Kidney epithelial cell (primary cell): ENCODE measurements around the gene KAT2A. TPM values are rescaled to one million over a fixed set of nuclear protein-coding genes. Genes with fewer than 3 reads are reported as not detected.
A peak's percentile ranks its signal among the peaks of the same experiment; 100 is the strongest.

Source experiments
- DNase-seq: peaks from one replicate; pipeline ENCODE4 v3.0.0-alpha.2; 2010; ENCODE audit warnings: low read depth
- H3K27me3 ChIP-seq: 2 replicates; pipeline ENCODE4 v1.6.0; 2011; ENCODE audit warnings: low read length; ENCODE audit not compliant: control insufficient read depth, insufficient read depth
- H3K36me3 ChIP-seq: 2 replicates; pipeline ENCODE4 v1.5.1; 2011; ENCODE audit warnings: low read length; ENCODE audit not compliant: control insufficient read depth, insufficient read depth
- H3K4me3 ChIP-seq: 2 replicates; pipeline ENCODE4 v1.5.1; 2011; ENCODE audit warnings: low read depth, mild to moderate bottlenecking, control low read depth, low read length
- total RNA-seq: library from RNA; depleted of rRNA; stranded (reverse); fragments of >200 nt; gene quantifications from 2 replicates; pipeline ENCODE4 v1.2.3, GENCODE V29; 2015
- TF ChIP-seq, protein P1 (sequence below): IDR thresholded peaks from 2 replicates; pipeline ENCODE4 v1.5.1; 2011; ENCODE audit warnings: mild to moderate bottlenecking, moderate library complexity, low read length, control low read depth, inconsistent platforms; ENCODE audit not compliant: insufficient read depth, poor library complexity, severe bottlenecking

KAT2A gene
- total RNA-seq: 22.2 and 32.4 TPM in 2 replicates

DNA sequence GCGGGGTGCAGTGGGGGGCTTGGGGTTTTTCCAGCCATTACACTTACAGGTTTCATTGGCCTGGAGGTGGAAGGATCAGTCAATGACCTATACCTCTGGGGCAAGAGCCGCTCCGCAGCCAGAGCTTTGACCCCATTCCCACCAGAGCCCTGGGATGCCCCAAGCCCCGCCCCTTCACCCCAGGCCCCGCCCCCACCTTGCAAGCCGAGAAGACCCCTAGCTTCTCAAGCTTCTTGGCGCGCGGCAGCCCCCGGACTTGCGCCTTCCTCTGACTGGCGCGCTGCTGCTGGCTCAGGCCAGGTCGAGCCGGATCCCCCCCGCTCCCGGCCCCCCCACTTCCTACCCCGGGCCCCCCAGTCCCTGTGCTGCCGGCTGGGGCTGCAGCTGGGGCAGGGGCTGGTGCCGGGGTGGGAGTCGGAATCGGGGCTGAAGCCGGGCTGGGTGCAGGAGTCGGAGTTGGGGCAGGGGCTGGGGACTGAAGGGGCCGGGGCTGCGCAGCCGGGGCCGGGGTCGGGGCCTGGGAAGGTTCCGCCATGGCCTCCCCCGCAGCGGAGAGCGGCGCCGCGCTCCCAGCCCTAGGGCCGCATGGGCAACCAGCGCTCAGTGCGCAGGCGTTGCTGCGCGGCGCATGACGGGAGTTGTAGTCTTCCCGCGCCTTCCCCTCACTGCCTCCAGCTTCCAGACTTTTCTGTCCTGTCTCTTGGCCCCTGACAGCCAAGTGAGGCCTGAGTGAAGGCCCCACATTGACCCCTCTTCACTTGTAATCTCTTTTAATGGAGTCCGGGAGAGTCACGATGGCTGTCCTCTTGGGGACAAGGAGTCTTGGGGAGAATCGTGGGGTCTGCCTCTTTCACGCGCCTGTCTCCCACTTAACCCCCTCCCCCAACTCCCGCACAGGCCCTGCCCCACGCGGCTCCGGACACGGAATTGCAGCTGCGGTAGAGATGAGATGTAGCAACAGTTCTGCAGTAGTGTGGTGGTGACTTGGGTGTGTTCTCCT lies at the start of gene KAT2A:
Gene KAT2A, minus strand, starts transcription at position 598 of the 1,000 bp plus-strand sequence. Its CDS starts 63 bp downstream, at position 535.
- Histone ChIP-seq H3K4me3 (peak within 1 kb of the TSS; percentile 68), H3K36me3 (peaks cover 2% of the 10 kb centered on the region), H3K27me3 (no peaks in the 10 kb centered on the region)
- TF ChIP-seq, protein P1, sequence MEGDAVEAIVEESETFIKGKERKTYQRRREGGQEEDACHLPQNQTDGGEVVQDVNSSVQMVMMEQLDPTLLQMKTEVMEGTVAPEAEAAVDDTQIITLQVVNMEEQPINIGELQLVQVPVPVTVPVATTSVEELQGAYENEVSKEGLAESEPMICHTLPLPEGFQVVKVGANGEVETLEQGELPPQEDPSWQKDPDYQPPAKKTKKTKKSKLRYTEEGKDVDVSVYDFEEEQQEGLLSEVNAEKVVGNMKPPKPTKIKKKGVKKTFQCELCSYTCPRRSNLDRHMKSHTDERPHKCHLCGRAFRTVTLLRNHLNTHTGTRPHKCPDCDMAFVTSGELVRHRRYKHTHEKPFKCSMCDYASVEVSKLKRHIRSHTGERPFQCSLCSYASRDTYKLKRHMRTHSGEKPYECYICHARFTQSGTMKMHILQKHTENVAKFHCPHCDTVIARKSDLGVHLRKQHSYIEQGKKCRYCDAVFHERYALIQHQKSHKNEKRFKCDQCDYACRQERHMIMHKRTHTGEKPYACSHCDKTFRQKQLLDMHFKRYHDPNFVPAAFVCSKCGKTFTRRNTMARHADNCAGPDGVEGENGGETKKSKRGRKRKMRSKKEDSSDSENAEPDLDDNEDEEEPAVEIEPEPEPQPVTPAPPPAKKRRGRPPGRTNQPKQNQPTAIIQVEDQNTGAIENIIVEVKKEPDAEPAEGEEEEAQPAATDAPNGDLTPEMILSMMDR: no peak
- DNase-seq: no peak

DNA sequence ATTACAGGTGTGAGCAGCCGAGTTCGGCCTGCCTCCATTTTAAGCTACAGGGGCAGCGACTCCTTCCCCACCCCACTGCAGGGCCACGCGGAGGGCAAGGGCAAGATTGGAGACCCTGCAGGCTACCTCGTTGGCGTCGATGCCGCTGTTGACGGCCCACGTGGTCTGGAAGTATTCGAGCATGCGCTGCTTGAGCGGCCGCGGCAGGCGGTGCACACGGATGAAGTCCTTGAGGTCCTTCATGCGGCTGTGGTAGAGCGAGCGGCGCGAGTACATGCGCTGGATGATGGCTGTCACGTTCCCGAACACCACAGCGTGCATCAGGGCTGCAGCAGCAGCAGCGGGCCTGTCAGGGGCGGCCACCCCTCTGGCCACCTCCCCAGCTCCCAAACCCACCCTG lies 48.2 kb upstream of the KAT2A start:
- peaks cover 16% of the 10 kb centered on the region for H3K27me3 ChIP-seq
- TF ChIP-seq, protein P1: no peak
- DNase-seq: no peak

DNA sequence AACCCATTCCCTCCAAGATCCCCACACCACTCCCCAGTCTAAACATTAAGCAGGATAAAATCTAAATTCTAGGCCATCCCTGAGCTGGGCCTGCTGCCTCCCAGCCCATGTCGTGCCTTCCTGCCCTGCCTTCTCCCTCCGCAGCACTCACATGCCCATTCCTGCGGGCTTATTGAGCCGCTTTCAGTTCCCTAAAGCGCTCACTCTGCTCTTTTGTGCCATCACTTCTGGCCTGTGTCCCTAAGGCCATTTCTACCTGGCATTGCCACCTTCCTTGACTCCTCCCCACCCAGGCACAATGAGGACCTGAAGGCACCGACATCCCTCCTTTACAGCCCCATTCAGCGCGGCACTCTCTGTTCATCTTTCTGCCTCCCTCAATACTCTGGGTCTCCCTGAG lies 46.6 kb upstream of the KAT2A start:
- Histone ChIP-seq H3K27me3 (peaks cover 9% of the 10 kb centered on the region), H3K4me3 (no peak overlapping the region), H3K36me3 (no peaks in the 10 kb centered on the region)
- TF ChIP-seq, protein P1: no peak
- DNase-seq: no peak

More for the DNA sequence above, 48.2 kb upstream of the KAT2A start:
- H3K4me3 ChIP-seq: no peak overlapping the region
- no peaks in the 10 kb centered on the region for H3K36me3 ChIP-seq

DNA sequence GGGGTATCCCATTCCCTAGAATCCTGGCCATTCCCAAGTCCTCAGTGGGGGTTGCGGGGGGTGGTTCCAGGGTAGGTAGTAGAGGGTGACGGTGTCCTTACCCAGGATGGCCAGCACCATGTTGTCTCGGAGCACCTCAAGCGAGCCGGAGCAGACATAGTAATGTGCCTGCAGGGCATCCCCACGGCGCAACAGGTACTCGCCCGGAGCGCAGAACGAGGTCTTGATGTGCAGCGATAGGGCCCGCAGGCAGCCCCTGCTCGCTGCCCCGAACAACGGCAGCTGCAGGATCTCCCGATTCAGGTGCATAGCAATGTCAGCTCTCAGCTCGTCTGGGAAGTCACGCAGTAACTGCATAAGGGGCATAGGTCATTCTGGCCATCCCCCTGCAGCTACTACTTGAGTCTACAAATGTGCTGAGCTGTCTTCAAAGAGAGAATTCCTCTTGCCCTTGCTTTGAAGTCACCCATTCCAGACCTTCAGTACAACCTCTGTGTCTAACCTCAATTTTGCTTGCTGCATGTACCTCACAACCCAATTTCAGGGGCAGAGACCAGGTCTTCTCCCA lies 45.1 kb upstream of the KAT2A start:
- Histone ChIP-seq H3K4me3 (no peak overlapping the region), H3K36me3 (no peaks in the 10 kb centered on the region), H3K27me3 (no peaks in the 10 kb centered on the region)
- no peak for DNase-seq
- TF ChIP-seq, protein P1: no peak

DNA sequence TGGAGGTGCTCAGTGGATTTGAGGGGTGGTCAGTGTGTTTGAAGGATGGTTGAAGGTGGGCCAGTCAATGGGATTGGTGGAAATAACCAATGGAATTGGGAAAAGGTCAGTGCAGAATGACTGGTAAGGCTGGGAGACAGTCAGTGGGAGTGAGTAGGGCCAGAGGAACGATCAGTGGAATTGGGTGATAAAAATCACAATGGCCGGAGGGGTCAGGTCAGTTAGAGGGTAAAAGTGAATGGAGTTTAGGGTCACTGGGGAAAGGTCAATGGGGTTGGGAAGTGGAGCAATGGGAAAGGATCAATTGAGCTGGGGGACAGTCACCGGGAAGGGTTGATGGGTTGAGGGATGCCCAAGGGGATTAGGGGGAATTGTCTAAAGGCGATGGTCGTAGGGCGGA lies 44.6 kb upstream of the KAT2A start:
- TF ChIP-seq, protein P1: no peak
- H3K36me3 ChIP-seq: no peaks in the 10 kb centered on the region
- DNase-seq: no peak
- H3K27me3 ChIP-seq: no peaks in the 10 kb centered on the region
- no peak overlapping the region for H3K4me3 ChIP-seq
